NCI-H1930 (cell line): Measurements from ENCODE around the gene C11orf24.
"Not testable (repeated sequence)": the region's sequence is repeated elsewhere in the genome, so short reads cannot be mapped to it uniquely, and the experiment has no call there.

Source experiments
- DNase-seq, 2 experiments: peaks; one replicate each; lab custom pipeline; 2025; lab: John Stamatoyannopoulos, UW

C11orf24 gene

GRCh38 chr11:68299517-68299879 is 27.7 kb upstream of the C11orf24 start:
- DNase-seq = not testable (repeated sequence)

- DNase-seq = no peak
These were observed 27.1 kb upstream of the C11orf24 start for GRCh38 chr11:68298659-68299516.

- DNase-seq = peak in 1 of 2 experiments; percentile 33
These were observed 26.3 kb upstream of the C11orf24 start for GRCh38 chr11:68297812-68298658.

DNA sequence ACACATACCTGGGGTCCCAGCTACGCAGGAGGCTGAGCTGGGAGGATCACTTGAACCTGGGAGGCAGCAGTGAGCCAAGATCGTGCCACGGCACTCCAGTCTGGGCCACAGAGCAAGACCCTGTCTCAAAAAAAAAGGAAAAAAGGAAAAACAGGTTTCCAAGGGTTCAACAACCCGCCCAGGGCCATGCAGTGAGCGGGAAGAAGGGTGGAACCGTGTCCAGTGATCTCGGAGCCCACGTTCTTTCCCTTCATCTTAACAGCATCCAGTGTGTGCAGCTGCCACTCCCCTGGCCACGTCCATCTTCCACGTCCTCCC is 25.7 kb upstream of the C11orf24 start:
- DNase-seq = no peak

DNA sequence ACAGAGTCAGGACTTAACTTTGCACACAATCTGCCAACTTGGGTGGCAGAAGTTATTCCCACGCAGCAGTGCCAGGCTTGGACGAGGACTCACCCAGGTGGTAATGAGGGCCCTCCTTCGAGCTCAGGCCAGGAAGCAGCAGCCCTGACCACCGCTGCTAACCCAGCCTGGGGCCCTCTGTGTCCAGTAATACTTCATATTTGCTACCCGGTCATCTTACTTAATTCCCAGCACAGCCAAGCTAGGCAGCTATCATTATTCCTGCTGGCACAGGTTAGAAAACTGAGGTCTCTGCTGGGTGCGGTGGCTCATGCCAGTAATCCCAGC is 25.2 kb upstream of the C11orf24 start:
- no peak for DNase-seq

DNA sequence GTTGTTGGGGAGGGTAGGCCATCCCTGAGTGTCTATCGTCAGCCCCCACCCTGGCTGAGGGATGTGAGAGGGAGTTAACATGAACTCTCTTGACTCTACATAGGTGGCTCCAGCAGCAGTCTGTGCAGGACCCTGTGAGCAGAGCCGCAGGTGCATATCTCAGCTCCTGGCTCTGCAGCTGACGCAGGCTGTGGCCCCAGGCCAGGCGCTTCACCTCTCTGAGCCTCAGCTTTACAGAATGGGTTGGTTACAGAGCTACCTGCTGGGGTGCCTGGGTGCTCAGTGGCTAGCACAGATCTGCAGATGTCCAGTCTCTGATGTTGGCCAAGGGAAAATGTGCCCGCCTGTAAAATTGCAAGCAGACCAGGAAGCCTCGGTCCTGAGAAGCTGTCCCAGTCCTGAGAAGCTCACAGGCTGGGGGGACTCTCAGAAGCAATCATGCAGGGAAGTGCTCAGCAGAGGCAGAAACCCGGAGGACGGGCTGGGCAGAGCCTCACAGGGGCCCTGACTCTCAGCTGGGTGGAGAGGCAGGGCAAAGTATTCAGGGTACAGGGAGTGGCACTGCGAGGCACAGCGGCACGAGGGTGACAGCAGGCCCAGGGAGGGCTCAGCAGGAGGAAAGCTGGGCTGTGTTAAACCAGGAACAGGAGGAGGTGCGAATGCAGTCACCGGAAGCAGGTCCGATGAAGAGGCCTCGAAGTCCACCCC is 24.7 kb upstream of the C11orf24 start:
- no peak for DNase-seq

DNA sequence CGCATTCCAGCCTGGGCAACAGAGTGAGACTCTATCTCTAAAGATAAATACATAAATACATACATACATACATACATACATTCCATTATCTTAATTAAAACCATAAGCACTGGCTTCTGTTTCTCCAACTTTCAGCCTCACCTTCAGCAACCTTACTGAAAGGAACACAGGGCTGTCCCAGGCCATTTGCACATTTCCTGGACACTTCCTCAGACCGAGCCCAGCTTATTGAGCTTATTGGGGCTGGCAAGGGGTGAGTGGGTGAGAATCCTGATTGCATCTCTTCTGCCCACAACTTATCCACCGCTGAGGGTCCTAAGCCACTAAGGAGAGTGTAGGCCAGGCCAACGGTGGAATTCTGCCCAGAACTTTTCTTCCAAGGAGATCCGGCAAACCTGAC is 24.2 kb upstream of the C11orf24 start:
- DNase-seq = no peak

GRCh38 chr11:68295271-68295670 is 23.5 kb upstream of the C11orf24 start:
- DNase-seq = no peak

DNA sequence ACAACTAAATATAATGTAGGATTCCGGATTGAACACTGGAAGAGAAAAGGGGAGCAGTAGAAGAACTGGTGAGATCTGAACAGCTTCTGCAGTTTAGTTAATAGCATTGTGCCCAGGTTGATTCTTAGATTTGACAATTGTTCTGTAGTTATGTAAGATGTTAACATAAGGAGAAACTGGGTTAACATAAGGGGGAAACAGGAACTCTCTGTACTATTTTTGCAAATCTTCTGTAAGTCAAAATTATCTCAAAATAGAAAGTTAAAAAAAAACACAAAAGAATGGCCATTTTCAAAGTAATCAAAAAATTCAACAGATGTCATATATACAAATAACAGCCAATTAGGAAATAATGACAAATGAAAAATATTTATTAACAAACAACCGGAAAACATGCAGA is 21.9 kb upstream of the C11orf24 start:
- DNase-seq = no peak

GRCh38 chr11:68289456-68289855 is 17.7 kb upstream of the C11orf24 start:
- DNase-seq = no peak

DNA sequence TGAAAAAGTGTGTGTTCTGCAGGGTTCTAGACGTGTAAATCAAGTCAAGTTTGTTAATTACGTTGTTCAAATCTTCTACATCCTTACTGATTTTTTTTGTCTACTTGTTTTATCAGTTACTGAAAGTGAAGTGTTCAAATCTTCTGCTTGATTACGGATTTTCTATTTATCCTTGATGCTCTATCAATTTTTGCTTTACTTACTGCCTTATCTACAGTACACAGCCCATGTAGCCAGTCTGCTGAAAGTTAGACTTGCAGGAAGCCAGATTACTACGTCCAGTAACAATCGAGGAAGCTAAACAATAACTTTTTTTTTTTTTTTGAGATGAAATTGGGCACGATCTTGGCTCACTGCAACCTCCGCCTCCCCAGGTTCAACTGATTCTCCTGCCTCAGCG is 15.6 kb upstream of the C11orf24 start:
- no peak for DNase-seq

- DNase-seq = not testable (repeated sequence)
These were observed 12.8 kb upstream of the C11orf24 start for GRCh38 chr11:68284588-68284987.

GRCh38 chr11:68282861-68283230 is 11.1 kb upstream of the C11orf24 start:
- no peak for DNase-seq

GRCh38 chr11:68282141-68282860 is 10.5 kb upstream of the C11orf24 start:
- no peak for DNase-seq

DNA sequence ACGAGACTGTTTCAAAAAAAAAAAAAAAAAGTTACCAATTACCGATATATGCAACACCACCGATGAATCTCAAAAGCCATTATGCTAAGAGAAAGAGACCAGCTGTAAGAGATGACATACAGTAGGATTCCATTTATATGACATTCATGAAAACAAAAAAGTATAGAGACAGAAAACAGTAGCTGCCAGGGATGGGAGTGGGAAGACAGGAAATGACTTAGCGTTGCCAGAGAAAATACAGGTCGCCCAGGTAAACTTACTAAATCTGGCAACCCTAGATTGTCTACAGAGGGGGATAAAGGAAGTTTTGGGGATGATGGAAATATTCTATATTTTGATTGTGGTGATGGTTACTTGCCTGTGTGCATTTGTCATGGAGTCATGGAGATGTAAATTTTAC is 7.9 kb upstream of the C11orf24 start:
- no peak for DNase-seq

GRCh38 chr11:68276861-68277260 is 5.1 kb upstream of the C11orf24 start:
- DNase-seq = no peak

- no peak for DNase-seq
These were observed 4.1 kb upstream of the C11orf24 start for GRCh38 chr11:68275721-68276507.

- DNase-seq = no peak
These were observed 2.5 kb upstream of the C11orf24 start for GRCh38 chr11:68274306-68274705.

DNA sequence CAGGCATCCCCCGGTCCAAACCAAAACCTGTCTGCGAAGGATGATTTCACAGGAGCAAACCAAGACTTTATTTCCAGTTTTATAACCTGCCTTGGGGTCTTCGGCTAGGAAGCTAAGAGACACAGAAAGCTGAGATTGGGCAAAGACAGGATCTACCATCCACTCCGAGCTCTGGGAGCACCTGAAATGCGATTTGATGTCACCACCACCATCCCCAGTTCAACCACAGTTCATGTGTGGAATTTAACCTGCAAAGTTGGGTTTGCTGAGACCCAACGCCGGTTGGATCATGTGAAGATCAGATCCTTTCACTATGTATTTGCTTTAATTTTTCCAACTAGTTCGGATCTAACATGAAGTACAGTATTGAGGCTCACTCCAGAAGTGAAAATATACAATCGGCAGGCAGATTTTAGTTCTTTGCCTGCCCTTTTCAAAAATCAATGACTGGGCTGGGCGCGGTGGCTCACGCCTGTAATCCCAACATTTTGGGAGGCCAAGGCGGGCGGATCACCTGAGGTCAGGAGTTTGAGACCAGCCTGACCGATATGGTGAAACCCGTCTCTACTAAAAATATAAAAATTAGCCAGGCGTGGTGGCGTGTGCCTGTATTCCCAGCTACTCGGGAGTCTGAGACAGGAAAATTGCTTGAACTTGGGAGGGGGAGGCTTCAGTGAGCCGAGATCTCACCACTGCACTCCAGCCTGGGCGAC is 1.4 kb upstream of the C11orf24 start:
- no peak for DNase-seq

DNA sequence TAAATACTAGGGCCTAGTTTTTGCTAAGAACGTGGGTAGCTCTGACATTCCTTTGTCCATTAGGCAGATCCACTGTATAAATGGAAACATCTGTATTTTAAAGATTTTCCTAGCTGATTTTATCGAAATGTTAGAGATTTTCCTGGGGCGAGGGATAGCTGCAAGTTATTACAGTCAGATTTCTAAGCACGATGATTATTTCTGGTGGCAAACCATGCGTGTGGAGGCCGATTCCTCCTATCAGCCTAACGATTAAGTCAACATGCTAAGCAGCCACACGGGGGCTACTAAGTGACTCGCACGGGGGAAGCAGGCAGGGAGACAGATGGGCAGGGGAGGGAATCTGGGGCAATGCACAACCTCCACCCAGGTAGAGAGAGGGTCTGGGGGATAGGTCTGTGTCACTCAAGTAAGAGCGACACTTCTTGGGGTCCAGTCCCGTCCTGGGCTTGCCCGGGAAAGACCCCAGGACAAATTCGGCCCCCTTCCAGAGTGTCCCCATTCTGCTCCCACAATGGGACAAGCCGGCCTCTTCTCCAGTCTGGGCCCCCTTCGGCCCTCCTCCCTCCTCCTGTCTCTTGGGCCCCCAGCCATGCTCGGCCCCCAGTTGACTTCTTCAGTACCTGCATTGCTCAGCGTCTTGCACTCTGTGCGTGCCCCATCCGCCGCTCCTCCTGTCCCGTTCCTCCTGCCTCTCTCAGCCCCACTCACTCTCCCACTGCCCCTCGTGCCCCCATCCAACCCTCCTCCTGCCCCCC is 571 bp downstream of the C11orf24 start:
- DNase-seq = peak; percentile 13 to 39
